Adrenal gland (tissue), 5 donors: ENCODE data around the gene POMT1.

Experiments used
- CTCF ChIP-seq, 6 experiments: fragments of 450-650 bp in 4 of 6; fragments of 200-600 bp in 2 of 6; sonication (generic) in 1 of 6; IDR thresholded peaks; 1 replicate in 5 of 6; 2 replicates in 1 of 6; pipeline versions ENCODE4 v1.5.1 to v1.8.0; 2016 to 2021; ENCODE audit warnings: antibody characterized with exemption in 6 of 6, mild to moderate bottlenecking in 2 of 6, moderate library complexity in 1 of 6
- POLR2A ChIP-seq, 2 donors: fragments of 450-650 bp; IDR thresholded peaks; one replicate each; pipeline ENCODE4 v1.6.1; 2017; ENCODE audit warnings: antibody characterized with exemption in 2 of 2, mild to moderate bottlenecking in 2 of 2, moderate library complexity in 1 of 2
- donor health status: DM: no; HTN: no; CAD: no.

DNA sequence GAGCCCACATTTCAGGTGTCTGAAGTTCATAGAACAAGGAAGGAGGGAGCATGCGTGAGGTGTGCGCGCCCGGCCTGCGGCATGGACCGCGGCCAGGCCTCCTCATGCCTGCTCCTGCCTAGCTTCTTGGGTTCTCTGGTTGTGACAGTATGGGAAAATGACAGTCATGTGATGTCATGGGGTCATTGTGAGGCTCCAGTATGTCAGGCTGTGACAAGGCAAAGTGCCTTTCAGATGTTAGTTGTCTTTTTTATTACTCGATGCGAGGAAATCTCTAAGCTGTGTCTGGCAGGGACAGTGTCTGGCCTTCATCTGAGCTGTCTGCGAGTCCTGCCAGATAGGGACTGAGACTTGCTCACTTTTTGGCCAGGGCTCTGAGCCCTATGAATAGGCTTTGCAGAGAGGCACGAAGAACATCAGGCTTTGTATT lies 15.1 kb downstream of the POMT1 start:
- TF ChIP-seq CTCF (IDR thresholded peaks at IDR 0.05) (no peak), POLR2A (IDR thresholded peaks at IDR 0.05) (no peak)
